Suppressor macrophage treated with lipopolysaccharide for 1 hour (primary cell): Measurements from ENCODE around the gene CHEK1.
"Not testable (repeated sequence)": the region's sequence is repeated elsewhere in the genome, so short reads cannot be mapped to it uniquely, and the experiment has no call there.

Experiments
- DNase-seq, 3 donors: peaks; one replicate each; pipeline ENCODE4 v3.0.0-alpha.2; 2020 to 2022

Gene CHEK1

GRCh38 chr11:125701018-125701610, 76.2 kb downstream of the CHEK1 start:
- DNase-seq, result no peak

GRCh38 chr11:125701858-125702621, 77.1 kb downstream of the CHEK1 start:
- DNase-seq, result no peak

- not testable (repeated sequence) for DNase-seq
Observed at GRCh38 chr11:125704686-125705085, 79.7 kb downstream of the CHEK1 start.

- no peak for DNase-seq
Observed at GRCh38 chr11:125720781-125721180, 95.8 kb downstream of the CHEK1 start.

- no peak for DNase-seq
Observed at GRCh38 chr11:125724125-125724524, 99.2 kb downstream of the CHEK1 start.
